SK-N-SH (cell line): ENCODE measurements around the gene ZNF438. TPM values are rescaled to one million over a fixed set of nuclear protein-coding genes. Genes with fewer than 3 reads are reported as not detected.

Source experiments
- CTCF ChIA-PET: fragments of 300-600, 350-600 bp; formaldehyde crosslinking; extraction: SDS; loops from one replicate; lab custom pipeline; 2021; lab: Yijun Ruan, JAX
- POLR2A ChIA-PET: fragments of 350-600 bp; sonication (Branson Sonifier 250); formaldehyde crosslinking; extraction: SDS; loops from one replicate; lab custom pipeline; 2020; ENCODE audit warnings: antibody characterized with exemption, inconsistent platforms; lab: Yijun Ruan, JAX
- DNase-seq: peaks from one replicate; pipeline ENCODE4 v3.0.0; 2012
- H2AFZ ChIP-seq: fragments of 200-600 bp; sonication (generic); 2 replicates; pipeline ENCODE4 v1.8.1; 2016; ENCODE audit warnings: antibody characterized with exemption, mild to moderate bottlenecking, low read depth
- H3F3A ChIP-seq: fragments of 200-600 bp; sonication (generic); replicated peaks from 2 replicates; pipeline ENCODE3; 2016; ENCODE audit warnings: antibody characterized with exemption, mild to moderate bottlenecking; ENCODE audit not compliant: insufficient read depth
- H3K27ac ChIP-seq, 2 experiments: fragments of 200-500 bp in 1 of 2; fragments of 200-600 bp in 1 of 2; sonication (Bioruptor generic) in 1 of 2; sonication (generic), shearing (Covaris generic) in 1 of 2; 2 replicates each; pipeline versions ENCODE4 v1.5.1 to v1.6.1; 2014 to 2016; ENCODE audit warnings: low read depth in 2 of 2, inconsistent platforms in 1 of 2, low read length in 1 of 2, mild to moderate bottlenecking in 1 of 2, mixed read lengths in 1 of 2
- H3K27me3 ChIP-seq: fragments of 200-600 bp; sonication (generic), shearing (Covaris generic); 2 replicates; pipeline ENCODE4 v1.6.1; 2016; ENCODE audit warnings: mixed run types; ENCODE audit not compliant: insufficient read depth
- H3K36me3 ChIP-seq, 2 experiments: fragments of 200-500 bp in 1 of 2; fragments of 200-600 bp in 1 of 2; sonication (Bioruptor generic) in 1 of 2; sonication (generic) in 1 of 2; replicated peaks in 1 of 2; 2 replicates each; pipeline versions ENCODE3 to v1.5.1; 2014 to 2016; ENCODE audit warnings: low read length in 1 of 2, mild to moderate bottlenecking in 1 of 2; ENCODE audit not compliant: insufficient read depth in 2 of 2, control insufficient read depth in 1 of 2
- H3K4me1 ChIP-seq, 2 experiments: fragments of 200-500 bp in 1 of 2; fragments of 200-600 bp in 1 of 2; sonication (Bioruptor generic) in 1 of 2; sonication (generic), shearing (Covaris generic) in 1 of 2; 2 replicates each; pipeline versions ENCODE4 v1.5.1 to v1.6.1; 2014 to 2016; ENCODE audit warnings: low read depth in 1 of 2, low read length in 1 of 2, mixed run types in 1 of 2; ENCODE audit not compliant: insufficient read depth in 2 of 2, control insufficient read depth in 1 of 2
- H3K4me2 ChIP-seq: fragments of 200-600 bp; sonication (generic), shearing (Covaris generic); 2 replicates; pipeline ENCODE4 v1.6.1; 2017; ENCODE audit warnings: mixed run types
- H3K4me3 ChIP-seq, 2 experiments: fragments of 200-500 bp in 1 of 2; fragments of 200-600 bp in 1 of 2; sonication (Bioruptor generic) in 1 of 2; sonication (generic), shearing (Covaris generic) in 1 of 2; 2 replicates each; pipeline versions ENCODE4 v1.5.1 to v1.8.1; 2014 to 2016; ENCODE audit warnings: low read depth in 2 of 2, inconsistent platforms in 1 of 2, low read length in 1 of 2, mild to moderate bottlenecking in 1 of 2, mixed read lengths in 1 of 2, moderate library complexity in 1 of 2
- H3K79me2 ChIP-seq: fragments of 200-600 bp; sonication (generic); 2 replicates; pipeline ENCODE4 v1.8.1; 2017; ENCODE audit warnings: mild to moderate bottlenecking; ENCODE audit not compliant: insufficient read depth
- H3K9ac ChIP-seq: fragments of 200-600 bp; sonication (generic); 2 replicates; pipeline ENCODE4 v1.6.1; 2017; ENCODE audit warnings: mixed run types
- H3K9me2 ChIP-seq: fragments of 200-600 bp; sonication (generic); 2 replicates; pipeline ENCODE4 v1.6.1; 2017; ENCODE audit warnings: mixed run types
- H3K9me3 ChIP-seq: fragments of 200-600 bp; sonication (generic); 2 replicates; pipeline ENCODE4 v1.6.1; 2017; ENCODE audit warnings: mixed run types, mild to moderate bottlenecking, moderate library complexity
- H4K20me1 ChIP-seq: fragments of 200-600 bp; sonication (generic); 2 replicates; pipeline ENCODE4 v1.6.1; 2017; ENCODE audit warnings: mild to moderate bottlenecking, mixed run types; ENCODE audit not compliant: insufficient read depth
- CHD2 ChIP-seq: fragments of 150-350 bp; IDR thresholded peaks from 2 replicates; pipeline ENCODE4 v1.6.1; 2018; ENCODE audit warnings: low read length; ENCODE audit not compliant: partially characterized antibody
- CTCF ChIP-seq: fragments of 200-600 bp; sonication (generic); IDR thresholded peaks from 2 replicates; pipeline ENCODE4 v1.6.1; 2017; ENCODE audit warnings: antibody characterized with exemption, mild to moderate bottlenecking, moderate library complexity
- GATA2 ChIP-seq: sonication (generic); formaldehyde crosslinking; IDR thresholded peaks from 2 replicates; pipeline ENCODE4 v1.5.0; 2020; ENCODE audit warnings: mild to moderate bottlenecking, missing genetic modification reagents
- JUND ChIP-seq: IDR thresholded peaks from 2 replicates; pipeline ENCODE4 v1.4.0; 2012
- MAX ChIP-seq: IDR thresholded peaks from 2 replicates; pipeline ENCODE4 v1.4.0; 2012; ENCODE audit warnings: low read depth
- MXI1 ChIP-seq: IDR thresholded peaks from 2 replicates; pipeline ENCODE4 v1.6.1; 2012; ENCODE audit warnings: mild to moderate bottlenecking, low read depth, low read length, improper control_type of control experiment
- NFIC ChIP-seq: IDR thresholded peaks from 2 replicates; pipeline ENCODE4 v1.4.0; 2012; ENCODE audit warnings: borderline replicate concordance
- NRF1 ChIP-seq: IDR thresholded peaks from 2 replicates; pipeline ENCODE4 v1.6.1; 2012; ENCODE audit warnings: low read depth, mild to moderate bottlenecking, low read length
- REST ChIP-seq: IDR thresholded peaks from 2 replicates; pipeline ENCODE4 v1.6.1; 2012; ENCODE audit warnings: mild to moderate bottlenecking, low read depth, low read length, moderate library complexity
- SIN3A ChIP-seq: IDR thresholded peaks from 2 replicates; pipeline ENCODE4 v1.6.1; 2012; ENCODE audit warnings: low read depth, mild to moderate bottlenecking, low read length, moderate library complexity, borderline replicate concordance
- WGBS: methylation state at CpG from one replicate; pipeline ENCODE4 v1.1.6; 2017; ENCODE audit warnings: low lambda C conversion rate; 5-methylcytosine and 5-hydroxymethylcytosine counted together
- polyA plus RNA-seq, 3 experiments: library from polyadenylated mRNA; depleted of rRNA; stranded (reverse); fragments of >200 nt; gene quantifications; 2 replicates each; pipeline ENCODE4 v1.2.3, GENCODE V29; 2012
- TF ChIP-seq, protein P1 (sequence below): IDR thresholded peaks from 2 replicates; pipeline ENCODE4 v1.4.0; 2012; ENCODE audit warnings: low read depth, borderline replicate concordance
- TF ChIP-seq, protein P2 (sequence below): IDR thresholded peaks from 2 replicates; pipeline ENCODE4 v1.4.0; 2012; ENCODE audit warnings: low read depth, borderline replicate concordance
- TF ChIP-seq, protein P3 (sequence below): fragments of 150-350 bp; IDR thresholded peaks from 2 replicates; pipeline ENCODE4 v1.6.1; 2016; ENCODE audit warnings: mild to moderate bottlenecking, low read depth, low read length

Gene ZNF438
- polyA plus RNA-seq, 1 of the 3 experiments (the other 2 are of a cell fraction), result 2.1 TPM

DNA sequence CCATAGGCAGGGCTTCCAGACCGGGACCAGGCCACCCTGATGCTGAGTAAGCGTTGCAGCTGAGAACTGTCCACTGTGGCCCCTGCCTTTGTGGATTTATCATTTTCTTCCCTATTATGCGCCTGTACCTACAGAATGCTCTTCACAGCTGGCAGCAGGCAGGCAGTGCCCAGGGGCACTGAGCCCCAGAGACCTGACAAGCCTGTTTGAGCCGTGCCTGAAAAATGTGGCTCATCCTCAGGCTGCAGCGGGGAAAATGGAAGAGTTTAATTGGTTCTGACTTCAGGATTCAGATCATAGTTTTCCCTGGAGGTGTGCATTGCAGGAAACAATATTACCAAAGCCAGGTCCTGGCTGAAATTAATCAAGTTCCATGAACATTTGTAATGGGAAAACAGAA lies 200.2 kb downstream of the ZNF438 start:
- no peaks in the 10 kb centered on the region for H3K9me3 ChIP-seq
- no peaks in the 10 kb centered on the region for H4K20me1 ChIP-seq
- WGBS, result 71% methylated on average over 5 of the region's 5 CpGs
- no peaks in the 10 kb centered on the region for H3K79me2 ChIP-seq
- no peaks in the 10 kb centered on the region for H3K36me3 ChIP-seq
- H3F3A ChIP-seq, result no peaks in the 10 kb centered on the region
- ChIA-PET POLR2A (interaction anchor here (0.7 kb wide), 1 partner anchor 10 kb away, joined by 3 read pairs; no protein-coding TSS in a partner anchor), CTCF (interaction anchor here (1.0 to 1.1 kb wide), 2 partner anchors 9 to 11 kb away, joined by 3 read pairs; no protein-coding TSS in a partner anchor)
- DNase-seq, result no peak
- no peak overlapping the region for H3K4me3 ChIP-seq
- TF ChIP-seq, protein P1, sequence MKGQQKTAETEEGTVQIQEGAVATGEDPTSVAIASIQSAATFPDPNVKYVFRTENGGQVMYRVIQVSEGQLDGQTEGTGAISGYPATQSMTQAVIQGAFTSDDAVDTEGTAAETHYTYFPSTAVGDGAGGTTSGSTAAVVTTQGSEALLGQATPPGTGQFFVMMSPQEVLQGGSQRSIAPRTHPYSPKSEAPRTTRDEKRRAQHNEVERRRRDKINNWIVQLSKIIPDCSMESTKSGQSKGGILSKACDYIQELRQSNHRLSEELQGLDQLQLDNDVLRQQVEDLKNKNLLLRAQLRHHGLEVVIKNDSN, result no peak
- TF ChIP-seq GATA2 (no peak), CTCF (no peak), MXI1 (no peak), JUND (no peak), MAX (no peak), CHD2 (no peak), NFIC (no peak), SIN3A (no peak), REST (no peak), NRF1 (no peak)
- TF ChIP-seq, protein P2, sequence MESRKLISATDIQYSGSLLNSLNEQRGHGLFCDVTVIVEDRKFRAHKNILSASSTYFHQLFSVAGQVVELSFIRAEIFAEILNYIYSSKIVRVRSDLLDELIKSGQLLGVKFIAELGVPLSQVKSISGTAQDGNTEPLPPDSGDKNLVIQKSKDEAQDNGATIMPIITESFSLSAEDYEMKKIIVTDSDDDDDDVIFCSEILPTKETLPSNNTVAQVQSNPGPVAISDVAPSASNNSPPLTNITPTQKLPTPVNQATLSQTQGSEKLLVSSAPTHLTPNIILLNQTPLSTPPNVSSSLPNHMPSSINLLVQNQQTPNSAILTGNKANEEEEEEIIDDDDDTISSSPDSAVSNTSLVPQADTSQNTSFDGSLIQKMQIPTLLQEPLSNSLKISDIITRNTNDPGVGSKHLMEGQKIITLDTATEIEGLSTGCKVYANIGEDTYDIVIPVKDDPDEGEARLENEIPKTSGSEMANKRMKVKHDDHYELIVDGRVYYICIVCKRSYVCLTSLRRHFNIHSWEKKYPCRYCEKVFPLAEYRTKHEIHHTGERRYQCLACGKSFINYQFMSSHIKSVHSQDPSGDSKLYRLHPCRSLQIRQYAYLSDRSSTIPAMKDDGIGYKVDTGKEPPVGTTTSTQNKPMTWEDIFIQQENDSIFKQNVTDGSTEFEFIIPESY, result no peak
- TF ChIP-seq, protein P3, sequence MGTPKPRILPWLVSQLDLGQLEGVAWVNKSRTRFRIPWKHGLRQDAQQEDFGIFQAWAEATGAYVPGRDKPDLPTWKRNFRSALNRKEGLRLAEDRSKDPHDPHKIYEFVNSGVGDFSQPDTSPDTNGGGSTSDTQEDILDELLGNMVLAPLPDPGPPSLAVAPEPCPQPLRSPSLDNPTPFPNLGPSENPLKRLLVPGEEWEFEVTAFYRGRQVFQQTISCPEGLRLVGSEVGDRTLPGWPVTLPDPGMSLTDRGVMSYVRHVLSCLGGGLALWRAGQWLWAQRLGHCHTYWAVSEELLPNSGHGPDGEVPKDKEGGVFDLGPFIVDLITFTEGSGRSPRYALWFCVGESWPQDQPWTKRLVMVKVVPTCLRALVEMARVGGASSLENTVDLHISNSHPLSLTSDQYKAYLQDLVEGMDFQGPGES, result no peak
- no peak overlapping the region for H3K4me2 ChIP-seq
- no peaks in the 10 kb centered on the region for H3K9me2 ChIP-seq
- no peak overlapping the region for H3K27ac ChIP-seq
- H3K9ac ChIP-seq, result no peak overlapping the region
- no peaks in the 10 kb centered on the region for H3K27me3 ChIP-seq
- peaks cover 0 to 11% of the 10 kb centered on the region in 2 experiments; a peak in 1 of 4 replicates for H3K4me1 ChIP-seq
- no peak overlapping the region for H2AFZ ChIP-seq
